ENCODE results near the gene TPK1. TPM values are rescaled to one million over a fixed set of nuclear protein-coding genes. Genes with fewer than 3 reads are reported as not detected.

Gene TPK1
- polyA plus RNA-seq, 2 of the 4 experiments (the other 2 are of a cell fraction), result 1.4 to 2.5 TPM

DNA sequence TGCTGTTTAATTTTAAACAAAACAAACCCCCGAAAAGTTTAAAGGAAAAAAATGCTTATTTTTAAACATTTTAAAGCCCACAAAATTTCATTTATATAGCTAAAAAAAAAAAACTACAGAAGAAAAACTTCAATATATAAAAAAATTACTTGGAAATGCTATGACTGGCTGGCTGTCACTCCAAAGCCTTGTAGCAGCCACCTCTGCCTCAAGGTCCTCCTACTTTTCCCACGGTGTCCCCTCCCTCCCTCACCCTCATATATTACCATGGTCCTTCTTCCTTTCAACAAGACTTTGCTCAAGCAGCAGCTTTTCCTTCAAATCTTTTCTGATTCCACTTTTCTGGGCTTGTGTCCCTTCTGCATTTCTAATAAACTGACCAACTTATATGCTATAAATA, 122.0 kb downstream of the TPK1 start:
- DNase-seq (ENCODE audit: low read depth in 1 of 2, low spot score in 1 of 2) (no peak), ATAC-seq (no peak), FAIRE-seq (no peak)
- Histone ChIP-seq H3K9me3 (no peaks in the 10 kb centered on the region; the same call in 2 of the 3 replicates), H3K4me1 (no peaks in the 10 kb centered on the region), H3K4me3 (no peak overlapping the region), H3K4me2 (no peak overlapping the region), H3K27ac (no peak overlapping the region)
- TF ChIP-seq RARB (CRISPR knock-in tag; IDR thresholded peaks at IDR 0.05), result no peak
- TF ChIP-seq PHF8 (IDR thresholded peaks at IDR 0.05; ENCODE audit: borderline replicate concordance, low read depth), result no peak
- TF ChIP-seq CBX8 (IDR thresholded peaks at IDR 0.05), result no peak
- no peak for TF ChIP-seq BHLHE40 (IDR thresholded peaks at IDR 0.05; ENCODE audit: low read depth, low read length)
- TF ChIP-seq, protein P1, sequence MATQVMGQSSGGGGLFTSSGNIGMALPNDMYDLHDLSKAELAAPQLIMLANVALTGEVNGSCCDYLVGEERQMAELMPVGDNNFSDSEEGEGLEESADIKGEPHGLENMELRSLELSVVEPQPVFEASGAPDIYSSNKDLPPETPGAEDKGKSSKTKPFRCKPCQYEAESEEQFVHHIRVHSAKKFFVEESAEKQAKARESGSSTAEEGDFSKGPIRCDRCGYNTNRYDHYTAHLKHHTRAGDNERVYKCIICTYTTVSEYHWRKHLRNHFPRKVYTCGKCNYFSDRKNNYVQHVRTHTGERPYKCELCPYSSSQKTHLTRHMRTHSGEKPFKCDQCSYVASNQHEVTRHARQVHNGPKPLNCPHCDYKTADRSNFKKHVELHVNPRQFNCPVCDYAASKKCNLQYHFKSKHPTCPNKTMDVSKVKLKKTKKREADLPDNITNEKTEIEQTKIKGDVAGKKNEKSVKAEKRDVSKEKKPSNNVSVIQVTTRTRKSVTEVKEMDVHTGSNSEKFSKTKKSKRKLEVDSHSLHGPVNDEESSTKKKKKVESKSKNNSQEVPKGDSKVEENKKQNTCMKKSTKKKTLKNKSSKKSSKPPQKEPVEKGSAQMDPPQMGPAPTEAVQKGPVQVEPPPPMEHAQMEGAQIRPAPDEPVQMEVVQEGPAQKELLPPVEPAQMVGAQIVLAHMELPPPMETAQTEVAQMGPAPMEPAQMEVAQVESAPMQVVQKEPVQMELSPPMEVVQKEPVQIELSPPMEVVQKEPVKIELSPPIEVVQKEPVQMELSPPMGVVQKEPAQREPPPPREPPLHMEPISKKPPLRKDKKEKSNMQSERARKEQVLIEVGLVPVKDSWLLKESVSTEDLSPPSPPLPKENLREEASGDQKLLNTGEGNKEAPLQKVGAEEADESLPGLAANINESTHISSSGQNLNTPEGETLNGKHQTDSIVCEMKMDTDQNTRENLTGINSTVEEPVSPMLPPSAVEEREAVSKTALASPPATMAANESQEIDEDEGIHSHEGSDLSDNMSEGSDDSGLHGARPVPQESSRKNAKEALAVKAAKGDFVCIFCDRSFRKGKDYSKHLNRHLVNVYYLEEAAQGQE (IDR thresholded peaks at IDR 0.05), result no peak
- no peak for TF ChIP-seq SMC3 (IDR thresholded peaks at IDR 0.05)
- TF ChIP-seq ZNF302 (CRISPR knock-in tag; IDR thresholded peaks at IDR 0.05), result no peak
- TF ChIP-seq ZC3H11A (IDR thresholded peaks at IDR 0.05), result no peak
- no peak for TF ChIP-seq CEBPB (IDR thresholded peaks at IDR 0.05)
- no peak for TF ChIP-seq HOXB5 (CRISPR knock-in tag; IDR thresholded peaks at IDR 0.05)
- 14% methylated on average over 2 of the region's 2 CpGs for WGBS (ENCODE audit: missing lambda C conversion rate)
- POLR2A ChIA-PET, result no interaction called here
- CTCF ChIA-PET, result no interaction called here

DNA sequence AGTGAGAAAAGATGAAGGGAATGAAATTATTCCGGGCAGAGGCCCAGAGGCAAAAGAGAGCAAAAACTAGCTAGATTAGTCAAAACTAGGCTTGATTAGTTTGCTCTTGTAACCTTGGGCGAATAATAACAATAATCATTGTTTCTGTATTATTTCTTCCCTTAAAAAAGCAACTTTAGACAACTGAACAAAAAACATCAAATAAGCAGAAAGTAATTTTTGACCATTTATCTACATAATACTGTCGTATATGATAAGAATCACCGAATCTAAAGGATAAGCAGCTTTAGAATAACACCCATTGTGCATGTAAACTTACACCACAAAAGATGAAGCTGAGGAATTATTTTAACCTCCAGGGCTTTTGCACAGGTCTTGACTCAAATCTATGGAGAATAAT, 125.1 kb downstream of the TPK1 start:
- TF ChIP-seq, protein P1 (IDR thresholded peaks at IDR 0.05), result no peak
- TF ChIP-seq CBX8 (IDR thresholded peaks at IDR 0.05) (no peak), GATA3 (IDR thresholded peaks at IDR 0.05; ENCODE audit: borderline replicate concordance) (no peak), NPAS2 (CRISPR knock-in tag; IDR thresholded peaks at IDR 0.05; ENCODE audit: borderline replicate concordance) (no peak), NR3C1 (IDR thresholded peaks at IDR 0.05) (no peak), EHMT2 (IDR thresholded peaks at IDR 0.05; ENCODE audit: low read depth) (no peak), MAZ (IDR thresholded peaks at IDR 0.05; ENCODE audit: borderline replicate concordance, low read depth, low read length) (no peak)
- FAIRE-seq (no peak), DNase-seq (ENCODE audit: low read depth in 1 of 2, low spot score in 1 of 2) (no peak), ATAC-seq (no peak)
- CTCF ChIA-PET, result no interaction called here
- no peaks in the 10 kb centered on the region; the same call in 2 of the 3 replicates for H3K9me3 ChIP-seq
- 12% methylated on average over 4 of the region's 4 CpGs for WGBS (ENCODE audit: missing lambda C conversion rate)
- H3K27ac ChIP-seq, result no peak overlapping the region
- no peak overlapping the region for H3K4me2 ChIP-seq
- H3K4me1 ChIP-seq, result no peaks in the 10 kb centered on the region
- no peak overlapping the region for H3K4me3 ChIP-seq
- POLR2A ChIA-PET, result no interaction called here

DNA sequence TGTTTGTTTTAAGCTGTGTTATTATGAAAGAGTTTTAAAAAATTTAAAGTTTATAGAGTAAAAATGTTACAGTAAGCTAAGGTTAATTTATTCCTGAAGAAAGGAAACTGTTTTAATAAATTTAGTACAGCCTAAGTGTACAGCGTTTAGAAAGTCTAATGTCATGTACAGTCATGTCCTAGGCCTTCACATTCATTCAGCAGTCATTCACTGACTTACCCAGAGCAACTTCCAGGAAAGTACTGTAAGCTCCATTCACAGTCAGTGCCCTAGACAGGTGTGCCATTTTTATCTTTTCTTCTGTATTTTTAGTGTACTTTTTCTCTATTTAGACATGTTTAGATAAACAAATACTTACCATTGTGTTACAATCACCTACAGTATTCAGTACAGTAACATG, 126.8 kb downstream of the TPK1 start:
- H3K9me3 ChIP-seq, result no peaks in the 10 kb centered on the region; the same call in 2 of the 3 replicates
- ATAC-seq (no peak), FAIRE-seq (no peak), DNase-seq (ENCODE audit: low read depth in 1 of 2, low spot score in 1 of 2) (no peak)
- ChIA-PET CTCF (no interaction called here), POLR2A (no interaction called here)
- no peak overlapping the region for H3K4me2 ChIP-seq
- WGBS (ENCODE audit: missing lambda C conversion rate), result 0% methylated on average over 1 of the region's 1 CpG
- H3K27ac ChIP-seq, result no peak overlapping the region
- no peaks in the 10 kb centered on the region for H3K4me1 ChIP-seq
- H3K4me3 ChIP-seq, result no peak overlapping the region
- TF ChIP-seq ZSCAN20 (CRISPR knock-in tag; IDR thresholded peaks at IDR 0.05) (no peak), NFE2L2 (conservative IDR thresholded peaks at IDR 0.05; ENCODE audit: low read length) (no peak), ZC3H11A (IDR thresholded peaks at IDR 0.05) (no peak), CHD2 (IDR thresholded peaks at IDR 0.05; ENCODE audit: low read length, partially characterized antibody) (no peak), MAZ (IDR thresholded peaks at IDR 0.05; ENCODE audit: borderline replicate concordance, low read depth, low read length) (no peak), RCOR1 (IDR thresholded peaks at IDR 0.05; ENCODE audit: low read depth, low read length) (no peak), FOXS1 (CRISPR knock-in tag; IDR thresholded peaks at IDR 0.05) (no peak)
- TF ChIP-seq, protein P2, sequence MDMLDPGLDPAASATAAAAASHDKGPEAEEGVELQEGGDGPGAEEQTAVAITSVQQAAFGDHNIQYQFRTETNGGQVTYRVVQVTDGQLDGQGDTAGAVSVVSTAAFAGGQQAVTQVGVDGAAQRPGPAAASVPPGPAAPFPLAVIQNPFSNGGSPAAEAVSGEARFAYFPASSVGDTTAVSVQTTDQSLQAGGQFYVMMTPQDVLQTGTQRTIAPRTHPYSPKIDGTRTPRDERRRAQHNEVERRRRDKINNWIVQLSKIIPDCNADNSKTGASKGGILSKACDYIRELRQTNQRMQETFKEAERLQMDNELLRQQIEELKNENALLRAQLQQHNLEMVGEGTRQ (IDR thresholded peaks at IDR 0.05), result no peak
- TF ChIP-seq, protein P3, sequence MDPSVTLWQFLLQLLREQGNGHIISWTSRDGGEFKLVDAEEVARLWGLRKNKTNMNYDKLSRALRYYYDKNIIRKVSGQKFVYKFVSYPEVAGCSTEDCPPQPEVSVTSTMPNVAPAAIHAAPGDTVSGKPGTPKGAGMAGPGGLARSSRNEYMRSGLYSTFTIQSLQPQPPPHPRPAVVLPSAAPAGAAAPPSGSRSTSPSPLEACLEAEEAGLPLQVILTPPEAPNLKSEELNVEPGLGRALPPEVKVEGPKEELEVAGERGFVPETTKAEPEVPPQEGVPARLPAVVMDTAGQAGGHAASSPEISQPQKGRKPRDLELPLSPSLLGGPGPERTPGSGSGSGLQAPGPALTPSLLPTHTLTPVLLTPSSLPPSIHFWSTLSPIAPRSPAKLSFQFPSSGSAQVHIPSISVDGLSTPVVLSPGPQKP (IDR thresholded peaks at IDR 0.05; ENCODE audit: low read depth, low read length), result no peak
- TF ChIP-seq, protein P4, sequence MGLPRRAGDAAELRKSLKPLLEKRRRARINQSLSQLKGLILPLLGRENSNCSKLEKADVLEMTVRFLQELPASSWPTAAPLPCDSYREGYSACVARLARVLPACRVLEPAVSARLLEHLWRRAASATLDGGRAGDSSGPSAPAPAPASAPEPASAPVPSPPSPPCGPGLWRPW (IDR thresholded peaks at IDR 0.05), result no peak
- TF ChIP-seq, protein P5, sequence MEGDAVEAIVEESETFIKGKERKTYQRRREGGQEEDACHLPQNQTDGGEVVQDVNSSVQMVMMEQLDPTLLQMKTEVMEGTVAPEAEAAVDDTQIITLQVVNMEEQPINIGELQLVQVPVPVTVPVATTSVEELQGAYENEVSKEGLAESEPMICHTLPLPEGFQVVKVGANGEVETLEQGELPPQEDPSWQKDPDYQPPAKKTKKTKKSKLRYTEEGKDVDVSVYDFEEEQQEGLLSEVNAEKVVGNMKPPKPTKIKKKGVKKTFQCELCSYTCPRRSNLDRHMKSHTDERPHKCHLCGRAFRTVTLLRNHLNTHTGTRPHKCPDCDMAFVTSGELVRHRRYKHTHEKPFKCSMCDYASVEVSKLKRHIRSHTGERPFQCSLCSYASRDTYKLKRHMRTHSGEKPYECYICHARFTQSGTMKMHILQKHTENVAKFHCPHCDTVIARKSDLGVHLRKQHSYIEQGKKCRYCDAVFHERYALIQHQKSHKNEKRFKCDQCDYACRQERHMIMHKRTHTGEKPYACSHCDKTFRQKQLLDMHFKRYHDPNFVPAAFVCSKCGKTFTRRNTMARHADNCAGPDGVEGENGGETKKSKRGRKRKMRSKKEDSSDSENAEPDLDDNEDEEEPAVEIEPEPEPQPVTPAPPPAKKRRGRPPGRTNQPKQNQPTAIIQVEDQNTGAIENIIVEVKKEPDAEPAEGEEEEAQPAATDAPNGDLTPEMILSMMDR (IDR thresholded peaks at IDR 0.05), result no peak
